Measurements from ENCODE around the gene C14orf119. TPM values are rescaled to one million over a fixed set of nuclear protein-coding genes. Genes with fewer than 3 reads are reported as not detected.

Gene C14orf119
- total RNA-seq, 4 donors from 2014 or later, result 21.3 to 37.1 (median 28.9) TPM

GRCh38 chr14:23071244-23071920, 23.9 kb upstream of the C14orf119 start:
- no peak for TF ChIP-seq CTCF (IDR thresholded peaks at IDR 0.05)
- peak in 1 of 2 donors; percentile 66 for TF ChIP-seq POLR2A (IDR thresholded peaks at IDR 0.05)
- Histone ChIP-seq H3K4me1 (peaks cover 16 to 20% of the 10 kb centered on the region in 2 donors), H3K4me3 (replicated peaks in 1 of 3) (peak overlapping the region; percentile 35 to 54 (median 35)), H3K36me3 (peaks cover 47 to 59% of the 10 kb centered on the region in 2 donors), H3K27ac (peak overlapping the region; percentile 66 to 84 (median 69)), H3K9me3 (no peaks in the 10 kb centered on the region), H3K27me3 (no peaks in the 10 kb centered on the region)
- DNase-seq, result peak; percentile 89
- 1 to 2% methylated on average over 14 of the region's 14 CpGs for WGBS, 2 donors
- intact Hi-C loops (cut with DNase I), result no loop called here

- WGBS, 2 donors, result 52% methylated on average over 5 of the region's 5 CpGs
- peaks cover 50 to 59% of the 10 kb centered on the region in 2 donors for H3K36me3 ChIP-seq
- H3K4me1 ChIP-seq, result peaks cover 16 to 20% of the 10 kb centered on the region in 2 donors
- peak in 1 of 2 donors; percentile 28 for DNase-seq
- H3K4me3 ChIP-seq (replicated peaks in 1 of 3), result no peak overlapping the region
- intact Hi-C loops (cut with DNase I), result no loop called here
- peak overlapping the region; percentile 66 to 84 (median 69) for H3K27ac ChIP-seq
- no peaks in the 10 kb centered on the region for H3K27me3 ChIP-seq
- no peaks in the 10 kb centered on the region for H3K9me3 ChIP-seq
- no peak for TF ChIP-seq POLR2A (IDR thresholded peaks at IDR 0.05)
- TF ChIP-seq CTCF (IDR thresholded peaks at IDR 0.05), result no peak
Measured at GRCh38 chr14:23071921-23072539, 23.3 kb upstream of the C14orf119 start.

- TF ChIP-seq CTCF (IDR thresholded peaks at IDR 0.05), result no peak
- TF ChIP-seq POLR2A (IDR thresholded peaks at IDR 0.05), result no peak
- Histone ChIP-seq H3K36me3 (peaks cover 64 to 73% of the 10 kb centered on the region in 2 donors), H3K4me1 (peaks cover 16 to 23% of the 10 kb centered on the region in 2 donors), H3K9me3 (no peaks in the 10 kb centered on the region), H3K4me3 (replicated peaks in 1 of 3) (no peak overlapping the region), H3K27me3 (no peaks in the 10 kb centered on the region), H3K27ac (no peak overlapping the region)
- 88 to 92% methylated on average over 1 of the region's 1 CpG for WGBS, 2 donors
- intact Hi-C loops (cut with DNase I), result loop anchor here (5.0 kb wide), 1 partner anchor 112 kb away; no protein-coding TSS in a partner anchor
- DNase-seq, result no peak
Measured at GRCh38 chr14:23074906-23075305, 20.4 kb upstream of the C14orf119 start.

GRCh38 chr14:23076785-23077408, 18.4 kb upstream of the C14orf119 start:
- H3K9me3 ChIP-seq, result no peaks in the 10 kb centered on the region
- H3K27me3 ChIP-seq, result no peaks in the 10 kb centered on the region
- TF ChIP-seq POLR2A (IDR thresholded peaks at IDR 0.05), result no peak
- TF ChIP-seq CTCF (IDR thresholded peaks at IDR 0.05), result peak; percentile 28 to 56 (median 46)
- no peak overlapping the region for H3K27ac ChIP-seq
- H3K36me3 ChIP-seq, result peaks cover 84 to 89% of the 10 kb centered on the region in 2 donors
- DNase-seq, result no peak
- no peak overlapping the region for H3K4me3 ChIP-seq (replicated peaks in 1 of 3)
- peaks cover 4 to 12% of the 10 kb centered on the region in 2 donors for H3K4me1 ChIP-seq
- intact Hi-C loops (cut with DNase I), result loop anchor here (5.0 kb wide), 1 partner anchor 110 kb away; no protein-coding TSS in a partner anchor
- 67 to 72% methylated on average over 5 of the region's 5 CpGs for WGBS, 2 donors

All from thyroid gland (tissue), 4 donors.